Fibroblast of mammary gland (primary cell): ENCODE results near the gene CSTF2.
"Not testable (repeated sequence)": the region's sequence is repeated elsewhere in the genome, so short reads cannot be mapped to it uniquely, and the experiment has no call there.

Source experiments
- DNase-seq: peaks from one replicate; pipeline ENCODE4 v3.0.0-alpha.2; 2010; ENCODE audit warnings: low read depth
- H3K4me3 ChIP-seq: 2 replicates; pipeline ENCODE4 v1.5.1; 2011; ENCODE audit warnings: low read depth, mild to moderate bottlenecking, low read length, moderate library complexity; ENCODE audit not compliant: control insufficient read depth
- CTCF ChIP-seq: conservative IDR thresholded peaks from 2 replicates; pipeline ENCODE4 v1.5.1; 2011; ENCODE audit warnings: low read depth, low read length, inconsistent platforms; ENCODE audit not compliant: control insufficient read depth, insufficient read depth

CSTF2 gene, protein sequence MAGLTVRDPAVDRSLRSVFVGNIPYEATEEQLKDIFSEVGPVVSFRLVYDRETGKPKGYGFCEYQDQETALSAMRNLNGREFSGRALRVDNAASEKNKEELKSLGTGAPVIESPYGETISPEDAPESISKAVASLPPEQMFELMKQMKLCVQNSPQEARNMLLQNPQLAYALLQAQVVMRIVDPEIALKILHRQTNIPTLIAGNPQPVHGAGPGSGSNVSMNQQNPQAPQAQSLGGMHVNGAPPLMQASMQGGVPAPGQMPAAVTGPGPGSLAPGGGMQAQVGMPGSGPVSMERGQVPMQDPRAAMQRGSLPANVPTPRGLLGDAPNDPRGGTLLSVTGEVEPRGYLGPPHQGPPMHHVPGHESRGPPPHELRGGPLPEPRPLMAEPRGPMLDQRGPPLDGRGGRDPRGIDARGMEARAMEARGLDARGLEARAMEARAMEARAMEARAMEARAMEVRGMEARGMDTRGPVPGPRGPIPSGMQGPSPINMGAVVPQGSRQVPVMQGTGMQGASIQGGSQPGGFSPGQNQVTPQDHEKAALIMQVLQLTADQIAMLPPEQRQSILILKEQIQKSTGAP

DNA sequence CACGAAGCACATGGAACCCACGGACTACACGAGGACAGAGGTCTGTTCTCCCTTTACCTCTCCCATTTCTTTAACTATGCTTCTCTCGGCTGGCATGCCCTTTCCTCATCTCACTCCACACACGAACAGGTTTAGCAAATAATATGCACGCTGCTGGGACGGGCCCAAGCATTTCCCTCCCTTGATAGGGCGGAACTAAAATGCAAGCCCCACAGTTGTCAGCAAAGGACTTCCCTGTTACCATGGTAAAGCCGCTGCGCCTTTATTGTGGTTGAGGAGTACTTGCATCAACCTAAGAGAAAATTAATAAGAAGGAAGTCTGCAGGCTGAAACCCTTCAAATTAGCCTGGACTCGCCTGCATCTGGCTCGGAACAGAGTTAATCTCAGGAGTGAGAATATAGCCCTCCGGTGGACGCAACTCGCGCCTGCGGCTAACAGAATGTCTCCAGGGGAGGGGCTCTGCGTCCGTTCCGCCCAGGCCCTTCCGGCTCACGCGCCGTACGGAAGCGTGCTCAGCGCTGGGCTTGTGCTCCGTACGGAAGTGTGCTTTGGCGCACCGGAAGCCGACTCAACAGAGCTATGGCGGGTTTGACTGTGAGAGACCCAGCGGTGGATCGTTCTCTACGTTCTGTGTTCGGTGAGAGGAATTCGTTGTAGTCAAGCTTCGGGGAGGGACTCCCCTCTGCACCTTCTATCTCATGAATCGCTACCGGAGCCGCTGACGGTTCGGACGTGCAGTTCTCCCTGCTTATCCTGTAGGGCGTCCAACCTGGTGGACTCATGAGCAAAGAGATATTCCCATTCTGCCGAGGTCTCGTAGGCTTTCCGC lies at the start of gene CSTF2:
TSS of gene CSTF2 (plus strand) at position 555 of the 830 bp plus-strand sequence. CDS start at position 581, 26 bp downstream.
- peak within 1 kb of the TSS; percentile 85 for H3K4me3 ChIP-seq
- peak; percentile 79 for DNase-seq
- no peak for TF ChIP-seq CTCF

DNA sequence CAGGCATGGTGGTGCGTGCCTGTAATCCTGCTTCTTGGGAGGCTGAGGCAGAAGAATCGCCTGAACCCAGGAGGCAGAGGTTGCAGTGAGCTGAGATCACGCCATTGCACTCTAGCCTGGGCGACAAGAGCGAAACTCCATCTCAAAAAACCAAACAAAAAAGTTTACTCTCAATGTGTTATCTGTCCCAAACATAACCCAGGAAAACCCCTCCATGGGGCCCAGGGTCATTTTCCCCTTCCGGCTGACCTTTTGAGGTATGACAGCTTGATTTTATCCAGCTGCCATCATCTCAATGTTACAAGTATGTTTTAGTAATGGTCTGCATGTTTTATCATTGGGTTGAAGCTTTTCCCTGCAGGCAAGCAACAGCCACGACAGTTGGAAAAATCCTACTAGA lies 23.8 kb upstream of the CSTF2 start:
- not testable (repeated sequence) for H3K4me3 ChIP-seq, DNase-seq

DNA sequence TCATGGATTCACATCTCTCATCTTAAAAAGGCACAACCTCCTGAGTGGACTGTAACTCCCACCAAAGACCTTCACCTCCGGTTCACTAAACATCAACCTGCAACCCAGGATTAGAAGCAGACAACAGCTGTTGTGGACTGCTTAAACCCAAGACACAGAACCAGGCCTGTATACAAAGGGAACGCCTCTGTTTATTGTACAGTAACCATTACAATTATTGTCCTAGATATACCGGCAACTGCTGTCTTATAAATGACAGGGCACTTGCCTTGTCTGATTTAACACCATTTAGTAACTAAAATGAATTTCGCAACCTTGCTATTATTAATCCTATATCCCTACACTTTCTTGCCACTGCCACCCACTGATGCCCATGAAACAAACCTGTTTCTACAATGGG lies 22.8 kb upstream of the CSTF2 start:
- no peak overlapping the region for H3K4me3 ChIP-seq
- TF ChIP-seq CTCF: no peak
- DNase-seq: no peak

DNA sequence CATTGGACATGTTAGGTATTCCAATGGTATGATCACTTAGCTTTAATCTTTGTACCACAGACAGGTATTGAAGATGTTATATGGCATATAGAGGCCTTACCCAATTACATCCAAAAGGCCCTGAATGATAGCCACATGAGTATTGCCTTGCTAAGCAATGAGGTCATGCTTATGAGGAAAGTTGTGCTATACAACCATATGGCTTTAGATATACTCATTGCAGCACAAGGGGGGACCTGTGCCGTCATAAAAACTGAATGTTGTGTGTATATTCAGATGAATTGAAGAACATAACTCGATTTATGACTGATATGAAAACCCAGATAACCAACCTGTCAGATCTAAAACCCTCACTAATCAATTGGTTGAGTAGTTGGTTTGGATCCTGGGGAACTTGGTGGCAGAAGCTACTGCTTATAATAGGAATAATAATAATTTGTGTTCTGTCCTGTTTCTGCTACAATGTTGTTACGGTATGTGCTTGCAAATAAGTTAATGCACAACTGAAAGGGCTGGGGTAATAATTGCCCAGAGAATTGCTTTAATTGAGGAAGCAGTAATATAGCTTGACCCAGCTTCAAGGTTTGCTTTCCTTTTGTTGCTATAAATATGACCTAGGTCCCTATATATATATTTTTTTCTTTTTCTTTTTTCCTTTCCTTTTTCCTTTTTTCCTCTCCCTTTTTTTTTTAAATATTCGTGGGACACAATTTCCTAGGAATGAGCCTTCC lies 21.5 kb upstream of the CSTF2 start:
- no peak overlapping the region for H3K4me3 ChIP-seq
- TF ChIP-seq CTCF: no peak
- DNase-seq: no peak

DNA sequence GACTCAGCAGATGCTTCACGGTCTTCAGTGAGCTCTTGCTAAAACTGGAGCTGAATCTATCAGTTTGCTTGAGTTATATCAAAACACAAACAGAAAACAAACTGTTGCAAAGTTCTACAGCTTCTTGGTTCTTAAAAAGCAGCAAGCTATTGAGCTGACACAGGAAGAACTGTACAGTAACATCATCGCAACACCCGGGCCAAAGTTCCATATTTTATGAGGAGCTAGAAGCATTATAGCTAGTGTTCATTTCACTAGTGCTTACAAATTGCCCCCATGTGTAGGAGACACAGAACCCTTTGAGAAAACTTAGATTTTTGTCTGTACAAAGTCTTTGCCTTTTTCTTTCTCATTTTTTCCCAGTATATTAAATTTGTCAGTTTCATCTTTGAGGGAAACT lies 17.3 kb upstream of the CSTF2 start:
- no peak for TF ChIP-seq CTCF
- no peak for DNase-seq
- no peak overlapping the region for H3K4me3 ChIP-seq

DNA sequence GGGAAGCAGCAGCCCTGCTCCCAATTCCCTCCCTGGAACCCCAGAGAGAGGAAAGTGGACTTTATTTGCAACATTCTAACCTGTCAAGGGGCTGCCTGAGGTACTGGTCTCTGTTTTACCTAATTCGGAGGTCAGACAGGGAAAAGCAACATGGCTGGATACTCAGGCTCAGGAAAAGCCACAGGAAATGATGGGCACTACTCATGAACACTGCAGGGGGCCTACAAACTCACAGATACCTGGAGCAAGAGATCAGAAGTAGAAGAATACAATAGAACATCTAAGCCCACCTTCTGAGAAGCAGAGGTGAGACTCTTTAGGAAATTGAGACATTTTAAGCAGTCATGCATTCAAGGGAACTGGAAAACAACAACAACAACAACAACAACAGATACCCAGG lies 15.4 kb upstream of the CSTF2 start:
- H3K4me3 ChIP-seq: no peak overlapping the region
- no peak for TF ChIP-seq CTCF
- no peak for DNase-seq

GRCh38 chrX:100808265-100808664 lies 11.9 kb upstream of the CSTF2 start:
- DNase-seq, H3K4me3 ChIP-seq: not testable (repeated sequence)
